Activated CD4-positive, alpha-beta T cell treated with anti-CD3 and anti-CD28 coated beads, Interleukin-2, amount 50 U/mL, for 24 hours (primary cell): ENCODE data around the gene BBS9.
A peak's percentile ranks its signal among the peaks of the same experiment; 100 is the strongest.
"Not testable (repeated sequence)": the region's sequence is repeated elsewhere in the genome, so short reads cannot be mapped to it uniquely, and the experiment has no call there.

ENCODE experiments used
- DNase-seq, 2 donors: peaks; one replicate each; pipeline ENCODE4 v3.0.0-alpha.2; 2020; ENCODE audit warnings: low read depth in 1 of 2, low spot score in 1 of 2

The BBS9 gene

GRCh38 chr7:33128990-33129805, at the start of gene BBS9:
BBS9 (plus strand) TSS chr7:33129564; CDS start chr7:33146253, 16,689 bp downstream.
- peak; percentile 82 to 87 for DNase-seq

DNA sequence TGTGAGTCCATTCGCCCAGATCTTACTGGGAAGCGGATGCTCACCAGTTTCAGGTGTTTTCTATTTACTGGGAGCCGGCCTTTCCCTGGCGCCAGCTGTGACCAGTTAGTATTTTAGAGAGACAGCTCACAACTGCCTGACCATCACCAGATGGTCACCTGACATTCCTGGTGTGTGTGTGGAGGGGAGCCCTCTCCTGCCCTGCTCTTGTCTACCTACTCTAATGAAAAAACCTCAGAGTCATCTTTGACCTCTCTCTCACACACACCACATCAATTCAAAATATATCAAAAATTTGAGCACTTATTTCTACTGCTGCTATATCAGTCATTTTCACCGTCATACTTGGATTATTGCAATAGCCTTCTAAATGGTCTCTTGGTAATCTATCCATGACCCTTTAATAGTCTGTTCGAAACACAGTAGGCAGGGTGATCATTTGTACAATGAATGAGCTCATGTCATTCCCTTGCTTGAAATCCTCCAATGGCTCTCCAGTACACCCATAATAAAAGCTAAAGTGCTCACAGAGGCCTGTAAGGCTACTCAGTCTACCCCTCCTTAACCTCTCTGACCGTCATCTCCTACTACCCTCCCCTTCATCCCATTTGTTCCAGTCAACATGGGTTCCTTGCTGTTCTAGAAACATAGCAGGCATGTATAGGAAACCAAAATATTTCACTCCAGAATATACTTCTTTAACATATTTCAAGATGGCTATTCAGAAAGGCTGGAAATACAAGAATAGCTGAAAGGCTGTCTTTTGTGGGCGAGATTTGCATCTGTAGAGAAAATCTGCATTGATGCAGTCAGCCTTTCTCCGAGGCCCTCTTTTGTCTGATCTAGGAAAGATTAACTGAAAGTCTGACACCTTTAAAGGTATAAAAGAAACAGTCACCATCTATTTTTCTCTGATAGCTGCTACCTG, 49.3 kb upstream of the BBS9 start:
- no peak for DNase-seq

DNA sequence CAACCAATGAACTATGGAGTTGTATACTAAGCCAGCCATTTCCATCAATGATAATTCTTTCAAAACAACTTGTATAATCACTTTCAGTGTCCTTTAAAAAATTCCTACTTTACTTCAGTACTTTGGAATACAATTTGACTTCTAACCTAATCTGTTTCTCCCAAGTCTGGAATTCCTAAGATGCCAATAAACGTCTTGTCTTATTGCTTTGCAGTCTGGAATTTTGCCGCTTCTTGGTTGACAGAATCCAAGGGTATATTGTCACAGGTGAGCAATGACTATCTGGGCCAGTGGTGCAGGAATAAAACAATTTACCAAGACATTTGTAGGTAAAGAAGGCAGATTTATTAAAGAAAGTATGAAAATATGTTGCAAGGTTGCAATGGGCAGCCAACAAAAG, 42.0 kb upstream of the BBS9 start:
- DNase-seq = no peak

GRCh38 chr7:33087858-33088257, 41.5 kb upstream of the BBS9 start:
- DNase-seq = no peak

DNA sequence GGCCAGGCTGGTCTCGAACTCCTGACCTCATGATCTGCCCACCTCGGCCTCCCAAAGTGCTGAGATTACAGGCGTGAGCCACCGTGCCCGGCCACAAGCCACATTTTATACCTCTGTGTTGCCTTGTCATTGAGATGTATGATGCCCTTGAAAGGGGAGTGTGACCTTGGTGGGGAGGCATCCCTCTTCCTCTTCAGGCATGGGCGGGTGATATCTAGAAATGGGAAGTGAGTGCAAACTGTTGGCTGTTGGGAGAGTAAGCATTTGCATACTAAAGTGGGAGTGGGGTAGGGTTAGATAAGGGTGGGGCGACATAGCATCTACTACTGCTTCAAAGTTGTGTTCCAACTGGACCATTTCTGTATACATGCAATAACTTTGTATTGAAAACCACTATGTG, 40.2 kb upstream of the BBS9 start:
- no peak for DNase-seq

DNA sequence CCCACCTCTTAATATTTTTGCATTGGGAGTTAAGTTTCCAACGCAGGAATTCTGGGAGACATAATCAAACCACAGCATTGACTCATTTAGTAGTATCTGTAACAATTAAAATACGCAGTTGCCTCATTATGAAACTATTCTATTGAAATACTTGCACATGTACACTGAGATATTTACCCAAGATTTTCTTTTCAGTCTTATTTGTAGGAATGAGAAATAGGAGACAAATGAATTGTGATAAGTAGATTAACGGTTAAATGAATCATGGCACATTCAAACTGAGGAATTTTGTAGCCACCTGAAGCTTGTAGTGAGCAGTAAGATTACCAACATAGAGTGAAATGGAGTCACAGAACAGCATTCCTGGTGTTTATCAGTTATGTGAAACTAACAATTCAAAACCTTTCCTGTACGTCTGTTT, 38.2 kb upstream of the BBS9 start:
- no peak for DNase-seq

- DNase-seq = no peak
Measured at GRCh38 chr7:33091641-33092191, 37.6 kb upstream of the BBS9 start.

- DNase-seq = no peak
Measured at GRCh38 chr7:33093266-33093665, 36.1 kb upstream of the BBS9 start.

GRCh38 chr7:33094745-33095275, 34.6 kb upstream of the BBS9 start:
- not testable (repeated sequence) for DNase-seq

DNA sequence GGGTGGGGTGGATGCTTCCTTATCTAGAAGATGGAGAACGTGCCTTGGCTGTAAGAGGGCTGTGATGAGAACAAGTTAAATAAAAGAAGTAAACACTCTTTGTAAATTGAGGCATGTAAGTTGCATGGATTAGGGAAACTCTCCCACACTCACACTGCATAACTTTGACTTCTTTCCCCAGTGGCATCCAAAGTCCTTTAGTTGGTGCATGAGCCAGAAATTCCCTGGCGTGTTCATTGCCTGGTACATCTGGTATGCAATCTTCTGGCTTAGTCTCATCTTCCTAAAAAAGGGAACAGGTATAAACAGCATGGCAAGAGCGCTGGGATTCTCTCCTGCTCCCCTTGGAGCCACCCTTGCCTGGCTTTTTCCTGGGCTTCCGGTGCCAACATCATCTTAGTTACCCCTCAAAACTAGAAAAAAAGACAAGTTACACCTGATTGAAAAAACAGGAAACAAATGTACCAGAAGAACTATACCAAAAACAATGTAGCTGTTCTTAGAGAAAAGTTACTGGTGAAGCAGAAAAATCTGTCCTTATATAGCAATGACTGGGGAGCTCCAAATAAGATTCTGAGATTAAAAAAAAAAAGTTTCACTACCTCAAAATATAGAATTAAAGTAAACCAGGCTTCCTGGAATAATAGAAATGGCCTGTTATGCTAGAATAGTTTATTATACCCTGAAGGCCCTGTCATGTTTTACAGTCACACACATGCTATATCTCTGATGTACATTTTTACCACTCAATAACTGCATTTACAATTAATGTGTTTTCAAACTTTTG, 30.0 kb upstream of the BBS9 start:
- DNase-seq = no peak

DNA sequence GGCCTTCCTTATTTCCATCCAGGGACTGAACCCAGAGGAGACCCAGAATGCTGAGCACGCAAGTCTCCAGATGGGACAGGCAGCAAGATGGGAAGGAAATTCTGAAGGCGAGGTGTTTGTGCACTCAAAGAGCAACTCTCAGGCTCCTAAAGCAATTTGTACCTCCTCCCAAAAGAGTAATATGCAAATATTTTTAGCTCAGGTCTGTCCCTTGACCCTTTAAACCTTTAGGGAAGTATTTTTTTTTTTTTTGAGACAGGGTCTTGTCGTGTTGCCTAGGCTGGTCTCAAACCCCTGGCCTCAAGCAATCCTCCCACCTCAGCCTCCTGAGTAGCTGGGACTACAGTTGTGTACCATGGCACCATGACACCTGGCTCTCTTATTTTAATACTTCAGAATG, 28.6 kb upstream of the BBS9 start:
- no peak for DNase-seq

DNA sequence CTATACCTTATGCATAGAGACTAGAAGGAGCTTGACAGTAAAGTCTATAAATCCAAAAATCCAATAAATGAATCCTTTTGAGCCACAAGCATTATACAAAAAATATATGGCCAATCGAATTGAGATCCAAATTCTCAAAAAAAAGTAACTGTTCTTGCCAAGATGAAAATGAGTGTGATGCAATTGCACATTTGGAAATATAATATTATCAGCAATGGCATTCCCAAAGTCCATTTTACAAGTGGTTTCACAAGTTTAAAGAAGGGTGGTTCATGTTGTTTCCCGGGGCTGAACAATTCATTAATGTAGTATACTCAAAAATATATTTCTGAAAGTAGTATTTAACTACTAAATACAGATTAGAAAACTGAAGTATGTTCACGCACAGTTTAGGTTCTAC, 27.5 kb upstream of the BBS9 start:
- DNase-seq = no peak

DNA sequence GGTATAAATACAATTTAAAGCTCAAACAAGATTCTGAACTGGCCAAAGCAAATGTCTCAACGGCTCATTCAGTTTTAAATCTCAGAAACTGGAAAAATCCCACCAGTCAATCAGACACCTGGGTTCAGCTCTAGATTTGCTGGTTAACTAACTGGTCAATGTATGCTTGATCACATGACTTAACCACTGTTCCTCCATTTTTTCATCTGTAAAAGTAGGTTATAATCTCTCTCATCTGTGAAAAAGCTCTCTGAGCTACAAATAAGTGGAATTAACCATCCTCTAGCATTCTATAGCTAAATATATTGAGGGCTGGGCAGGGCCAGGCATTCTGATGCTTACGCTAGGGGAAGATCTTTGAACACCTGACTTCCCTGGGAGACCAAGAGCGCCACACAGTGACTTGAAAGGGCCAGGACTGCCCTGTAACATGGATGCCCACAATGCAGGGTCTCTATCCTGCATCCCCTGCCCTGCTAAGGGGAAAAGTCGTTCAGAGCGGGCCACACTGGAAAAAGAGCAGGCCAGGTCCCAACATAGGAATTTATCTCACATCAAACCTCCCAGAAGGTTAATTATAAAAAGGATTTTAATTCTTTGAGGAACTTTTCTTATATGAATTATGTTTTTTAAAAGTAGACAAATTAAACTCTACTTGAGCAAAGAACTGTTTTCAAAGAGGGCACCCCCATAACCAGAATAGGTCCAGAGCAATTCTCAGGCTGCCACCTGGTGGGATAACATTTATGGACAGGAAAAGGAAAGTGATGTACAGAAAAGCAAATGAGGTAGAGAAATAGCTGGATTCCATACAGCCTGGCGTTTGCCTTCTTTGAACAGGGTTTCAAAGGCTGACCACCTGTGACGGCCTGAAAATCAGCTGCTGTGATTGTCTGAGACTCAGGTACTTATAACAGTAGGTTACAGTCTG, 22.0 kb upstream of the BBS9 start:
- DNase-seq = peak in 1 of 2 donors; percentile 13

GRCh38 chr7:33108554-33109004, 20.8 kb upstream of the BBS9 start:
- DNase-seq = peak in 1 of 2 donors; percentile 7

GRCh38 chr7:33109005-33109757, 20.2 kb upstream of the BBS9 start, which contains the start of gene RP9:
RP9 (minus strand) TSS chr7:33109404; CDS start chr7:33109372, 32 bp downstream.
- peak; percentile 58 to 63 for DNase-seq

DNA sequence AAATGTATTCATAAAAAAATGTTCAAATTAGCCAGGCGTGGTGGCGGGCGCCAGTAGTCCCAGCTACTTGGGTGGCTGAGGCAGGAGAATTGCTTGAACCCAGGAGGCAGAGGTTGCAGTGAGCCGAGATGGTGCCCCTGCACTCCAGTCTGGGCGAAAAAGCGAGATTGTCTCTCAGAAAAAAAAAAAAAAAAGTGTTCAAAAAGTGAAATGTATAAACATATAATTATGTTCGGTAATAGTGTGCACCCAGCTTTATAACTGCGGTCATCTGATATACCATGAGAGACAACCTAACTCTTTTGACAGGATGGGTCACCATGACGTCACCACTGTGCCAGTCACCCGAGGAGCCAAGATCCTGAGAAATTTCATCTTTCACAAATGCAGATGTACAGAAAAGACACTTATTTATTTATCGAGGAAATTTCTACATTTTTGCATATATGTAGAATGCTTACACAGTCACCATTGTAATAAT, 19.6 kb upstream of the BBS9 start:
- no peak for DNase-seq

- no peak for DNase-seq
Measured at GRCh38 chr7:33111614-33112013, 17.8 kb upstream of the BBS9 start.

GRCh38 chr7:33114976-33115375, 14.4 kb upstream of the BBS9 start:
- no peak for DNase-seq
